HG03175 (cell line): ENCODE data around the gene KLC1.

Experiments
- ATAC-seq: cut with Tn5 transposase; IDR thresholded peaks from one replicate; pipeline ENCODE4 v1.9.1; 2021; ENCODE audit warnings: mild to moderate bottlenecking, moderate library complexity; ENCODE audit not compliant: unreplicated experiment

The KLC1 gene

DNA sequence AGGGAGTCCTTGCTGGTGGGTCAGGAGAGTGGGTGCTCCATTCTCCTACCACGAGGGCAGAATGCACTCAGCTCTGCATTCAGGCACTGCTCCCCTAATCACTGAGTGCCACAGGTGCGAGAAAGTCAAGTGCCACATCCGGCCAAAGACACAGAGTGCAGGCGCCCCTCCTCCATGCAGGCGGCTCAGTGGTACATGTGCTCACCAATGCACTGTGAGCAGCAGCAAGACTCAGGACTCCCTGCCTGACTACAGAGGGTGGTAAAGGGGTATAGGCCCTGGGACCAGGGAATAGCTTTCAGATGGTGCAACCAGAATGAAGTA is 119.5 kb downstream of the KLC1 start:
- no peak for ATAC-seq

- no peak for ATAC-seq
Measured at GRCh38 chr14:103749452-103749851, 120.4 kb downstream of the KLC1 start.

DNA sequence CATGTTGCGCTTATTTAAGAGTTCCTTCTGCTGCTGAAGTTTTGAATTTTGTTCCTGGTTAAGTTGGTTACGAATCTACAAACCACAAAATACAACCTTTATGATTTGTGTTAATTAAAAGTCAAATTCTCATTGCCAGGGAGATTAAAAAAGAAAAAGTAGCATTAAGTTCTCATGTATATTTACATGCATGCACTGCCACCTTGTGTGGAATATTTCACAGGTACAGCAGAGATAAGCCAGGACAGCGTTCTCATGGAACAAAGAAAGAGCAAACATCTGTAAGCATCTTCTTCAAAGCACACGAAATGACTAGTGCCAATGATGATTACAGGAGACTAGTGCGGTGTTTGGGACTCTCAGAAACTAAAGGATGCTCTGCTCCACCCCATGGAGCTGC is 120.8 kb downstream of the KLC1 start:
- ATAC-seq, result no peak
